ENCODE data around the gene ERVK3-1.
"Not testable (repeated sequence)": the region's sequence is repeated elsewhere in the genome, so short reads cannot be mapped to it uniquely, and the experiment has no call there.

ERVK3-1 gene

DNA sequence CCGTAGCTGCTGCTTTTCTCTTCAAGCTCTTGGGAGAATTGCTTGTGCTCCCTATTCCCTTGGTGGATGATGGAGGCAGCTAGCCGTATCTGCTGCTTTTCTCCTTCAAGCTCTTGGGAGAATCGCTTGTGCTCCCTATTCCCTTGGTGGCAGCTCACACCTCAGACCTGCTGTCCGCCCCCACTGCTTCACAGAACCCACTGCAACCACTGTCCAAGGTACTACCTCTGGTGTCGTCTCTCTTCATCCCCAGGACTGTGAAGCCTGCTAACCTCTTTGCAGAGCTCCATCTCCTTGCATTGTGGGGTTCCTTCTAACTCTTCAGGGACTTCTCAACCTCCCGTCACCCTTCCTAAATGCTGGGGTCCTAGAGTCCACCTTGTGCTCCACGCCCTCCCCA, 4.6 kb upstream of the ERVK3-1 start:
- FAIRE-seq = no peak

DNA sequence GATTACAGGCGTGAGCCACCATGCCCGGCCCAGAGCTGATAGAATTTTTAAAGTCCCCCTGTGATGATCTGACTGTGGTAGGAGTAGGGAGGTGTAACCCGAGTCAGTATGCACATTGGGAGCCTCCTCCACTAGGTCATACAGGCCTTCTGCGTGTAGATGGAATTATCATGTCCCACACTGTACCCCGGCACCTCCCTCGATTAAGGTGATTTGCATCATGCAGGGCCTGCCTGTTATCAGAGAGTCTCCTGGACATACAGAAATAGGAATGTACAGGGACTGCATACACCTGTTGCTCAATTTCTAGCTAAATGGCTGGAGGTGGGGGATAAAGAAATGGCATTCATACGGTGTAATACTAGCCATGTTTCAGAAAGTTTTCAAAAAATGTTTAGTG, 922 bp upstream of the ERVK3-1 start:
- FAIRE-seq (no peak), DNase-seq (ENCODE audit: extremely low spot score, insufficient read length, low read depth) (no peak)

More for the DNA sequence above, 4.6 kb upstream of the ERVK3-1 start:
- no peak for DNase-seq (ENCODE audit: extremely low spot score, insufficient read length, low read depth)

DNA sequence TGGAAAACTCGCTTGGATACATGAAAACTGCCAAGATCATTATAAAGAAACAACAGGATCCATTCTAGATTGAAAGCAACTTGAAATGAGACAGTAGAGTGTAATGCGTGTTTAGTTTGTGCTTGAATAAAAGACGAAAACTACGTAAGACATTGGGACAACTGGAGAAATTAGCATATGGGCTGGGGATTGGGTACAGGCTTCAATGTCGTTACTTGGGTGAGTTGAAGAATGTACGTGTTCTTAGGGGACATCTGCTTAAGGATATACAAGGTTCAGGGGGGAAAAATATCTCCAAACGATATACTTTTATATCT, 471 bp upstream of the ERVK3-1 start:
- FAIRE-seq = peak; percentile 26
- DNase-seq (ENCODE audit: extremely low spot score, insufficient read length, low read depth) = no peak

DNA sequence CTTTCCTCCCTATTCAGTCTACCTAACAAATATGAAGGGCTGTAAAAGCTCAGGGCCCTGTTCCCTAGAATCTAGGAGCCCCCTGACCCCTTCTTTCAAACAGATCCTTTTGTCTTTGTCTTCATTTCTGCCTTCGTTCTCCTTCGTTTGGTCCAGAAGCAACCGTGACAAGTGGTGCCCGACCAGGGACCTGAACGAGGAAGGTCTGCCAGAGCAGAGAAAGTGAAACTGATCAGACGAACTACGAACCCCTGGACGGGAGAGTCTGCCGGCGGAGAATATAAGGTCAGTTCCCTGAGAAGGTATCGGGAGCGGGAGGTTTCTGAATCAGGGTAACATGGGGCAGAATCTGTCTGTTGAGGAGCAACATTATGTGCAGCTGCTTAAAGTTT, 751 bp downstream of the ERVK3-1 start:
- FAIRE-seq (peak; percentile 69), DNase-seq (ENCODE audit: extremely low spot score, insufficient read length, low read depth) (no peak)

DNA sequence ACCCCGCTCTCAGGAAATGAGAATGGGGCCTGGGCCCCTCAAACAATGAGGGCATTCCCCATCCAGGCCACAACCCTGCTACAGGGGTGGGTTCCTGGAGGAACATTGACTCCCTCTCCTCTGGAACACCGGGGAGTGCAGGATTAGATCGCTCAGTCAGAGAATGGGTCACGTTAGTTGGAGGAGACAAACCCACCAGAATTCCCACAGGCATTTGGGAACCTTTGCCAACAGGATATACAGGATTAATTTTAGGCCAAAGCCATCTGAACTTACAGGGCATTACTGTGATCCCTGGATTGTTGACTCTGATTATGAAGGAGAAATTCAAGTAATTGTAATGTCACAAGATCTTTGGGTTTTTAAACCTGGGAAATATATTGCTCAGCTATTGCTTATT, 2.6 kb downstream of the ERVK3-1 start:
- DNase-seq (ENCODE audit: extremely low spot score, insufficient read length, low read depth) = no peak
- FAIRE-seq = no peak

DNA sequence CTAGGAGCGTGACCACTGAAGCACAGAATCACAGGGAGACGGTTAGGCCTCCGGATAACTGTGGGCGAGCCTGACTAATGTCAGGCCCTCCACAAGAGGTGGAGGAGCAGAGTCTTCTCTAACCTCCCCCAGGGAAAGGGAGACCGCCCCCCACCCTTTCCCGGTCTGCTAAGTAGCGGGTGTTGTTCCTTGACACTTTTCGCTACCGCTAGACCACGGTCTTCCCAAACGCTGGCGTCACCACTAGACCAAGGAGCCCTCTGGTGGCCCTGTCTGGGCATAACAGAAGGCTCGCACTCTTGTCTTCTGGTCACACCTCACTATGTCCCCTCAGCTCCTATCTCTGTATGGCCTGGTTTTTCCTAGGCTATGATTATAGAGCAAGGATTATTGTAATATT, 5.5 kb downstream of the ERVK3-1 start:
- DNase-seq (ENCODE audit: extremely low spot score, insufficient read length, low read depth); FAIRE-seq: not testable (repeated sequence)

DNA sequence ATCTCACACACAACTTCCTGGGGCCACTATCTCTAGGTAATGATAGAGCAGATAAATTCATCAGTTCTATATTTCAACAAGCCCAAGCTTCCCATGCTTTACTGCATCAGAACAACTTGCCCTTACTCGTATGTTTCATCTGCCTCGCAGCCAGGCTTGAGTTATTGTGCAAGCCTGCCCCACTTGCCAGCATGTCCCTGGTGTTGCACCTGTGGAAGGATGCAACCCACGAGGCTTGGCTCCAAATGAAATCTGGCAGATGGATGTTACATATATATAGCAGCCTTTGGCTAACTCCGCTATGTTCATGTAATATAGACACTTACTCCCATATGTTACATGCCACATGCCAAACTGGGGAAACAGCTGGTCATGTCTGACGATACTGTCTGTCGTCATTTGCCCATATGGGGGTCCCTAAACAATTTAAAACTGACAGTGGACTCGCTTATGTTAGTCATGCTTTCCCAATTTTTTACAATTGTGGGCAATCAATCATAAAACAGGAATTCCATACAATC, 6.2 kb downstream of the ERVK3-1 start:
- DNase-seq (ENCODE audit: extremely low spot score, insufficient read length, low read depth) (no peak), FAIRE-seq (no peak)

DNA sequence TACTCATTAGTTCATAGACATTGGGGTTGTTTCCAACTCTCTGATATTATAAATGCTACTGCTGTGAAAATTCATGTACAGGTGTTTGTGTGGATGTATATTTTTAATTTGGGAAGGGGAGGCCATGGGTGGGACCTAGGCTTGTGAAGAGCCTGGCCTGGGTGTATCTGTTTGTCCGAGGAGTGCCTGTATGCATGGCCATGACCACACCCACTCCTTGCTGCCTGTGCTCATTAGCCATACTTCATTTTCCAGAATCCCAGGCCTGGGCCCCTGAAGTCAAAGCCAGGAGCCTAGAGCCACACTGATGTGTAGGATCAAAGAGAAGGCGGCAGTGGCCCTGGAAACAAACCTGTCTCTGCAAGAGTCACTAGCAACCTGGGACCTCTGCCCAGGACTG, 10.4 kb downstream of the ERVK3-1 start:
- DNase-seq (ENCODE audit: extremely low spot score, insufficient read length, low read depth) (no peak), FAIRE-seq (no peak)

DNA sequence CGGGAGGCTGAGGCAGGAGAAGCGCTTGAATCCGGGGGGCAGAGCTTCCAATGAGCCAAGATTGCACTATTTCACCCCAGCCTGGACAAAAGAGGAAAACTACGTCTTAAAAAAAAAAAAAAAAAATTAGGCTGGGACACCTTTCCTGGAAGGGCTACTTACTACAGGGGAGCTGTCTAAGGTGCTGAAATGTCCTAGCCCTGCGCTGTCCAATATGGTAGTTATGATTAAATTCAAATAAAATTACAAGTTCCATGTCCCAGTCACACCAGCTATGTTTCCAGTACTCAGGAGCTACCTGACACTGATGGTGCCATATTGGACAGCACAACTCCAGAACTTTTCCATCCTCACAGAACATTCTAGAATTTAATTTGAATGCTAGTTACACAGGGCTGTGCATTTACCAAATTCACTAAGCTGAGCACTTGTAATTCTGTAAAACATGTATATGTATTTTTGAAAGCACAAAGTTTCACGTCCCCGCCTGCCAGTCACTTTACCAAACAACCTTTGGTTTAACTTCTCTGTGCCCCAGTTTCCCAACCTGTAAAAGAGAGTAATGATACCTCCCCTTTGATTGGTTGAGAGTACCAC, 12.4 kb downstream of the ERVK3-1 start:
- DNase-seq (ENCODE audit: extremely low spot score, insufficient read length, low read depth) (no peak), FAIRE-seq (no peak)

DNA sequence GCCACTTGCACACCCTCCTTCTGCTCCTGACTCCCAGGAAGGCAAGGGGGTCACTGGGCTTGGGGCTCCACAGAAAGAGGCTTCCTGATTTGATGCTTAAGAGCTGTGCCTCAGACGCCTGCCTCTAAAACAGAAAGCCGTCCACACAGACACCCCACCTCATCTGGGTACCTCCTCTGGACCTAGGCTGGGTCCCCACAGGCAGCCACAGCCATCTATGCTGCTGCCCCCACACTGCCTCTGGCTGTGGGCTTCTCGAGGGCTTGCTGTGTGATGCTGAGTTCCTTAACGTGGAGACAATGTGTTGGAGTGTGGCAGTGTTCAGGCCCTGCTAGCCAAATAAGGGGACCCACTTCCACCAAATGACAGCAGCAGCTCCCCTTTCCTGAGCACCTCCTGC, 13.1 kb downstream of the ERVK3-1 start:
- no peak for FAIRE-seq
- DNase-seq (ENCODE audit: extremely low spot score, insufficient read length, low read depth) = no peak

DNA sequence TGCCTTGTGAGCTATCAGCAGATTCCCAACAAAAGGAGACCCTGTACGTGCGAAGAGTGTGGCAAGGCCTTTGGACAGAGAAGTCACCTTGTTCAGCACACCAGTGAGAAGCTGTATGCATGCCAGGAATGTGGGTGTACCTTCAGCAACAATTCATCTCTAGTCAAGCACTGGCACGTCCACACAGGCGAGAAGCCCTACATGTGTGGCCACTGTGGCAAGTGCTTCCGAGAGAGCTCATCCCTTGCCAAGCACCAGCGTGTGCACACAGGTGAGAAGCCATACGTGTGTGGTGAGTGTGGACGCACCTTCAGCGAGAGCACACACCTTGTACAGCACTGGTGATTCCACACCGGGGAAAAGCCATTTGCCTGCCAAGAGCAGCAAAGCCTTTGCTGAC, 14.1 kb downstream of the ERVK3-1 start:
- DNase-seq (ENCODE audit: extremely low spot score, insufficient read length, low read depth) (no peak), FAIRE-seq (no peak)

DNA sequence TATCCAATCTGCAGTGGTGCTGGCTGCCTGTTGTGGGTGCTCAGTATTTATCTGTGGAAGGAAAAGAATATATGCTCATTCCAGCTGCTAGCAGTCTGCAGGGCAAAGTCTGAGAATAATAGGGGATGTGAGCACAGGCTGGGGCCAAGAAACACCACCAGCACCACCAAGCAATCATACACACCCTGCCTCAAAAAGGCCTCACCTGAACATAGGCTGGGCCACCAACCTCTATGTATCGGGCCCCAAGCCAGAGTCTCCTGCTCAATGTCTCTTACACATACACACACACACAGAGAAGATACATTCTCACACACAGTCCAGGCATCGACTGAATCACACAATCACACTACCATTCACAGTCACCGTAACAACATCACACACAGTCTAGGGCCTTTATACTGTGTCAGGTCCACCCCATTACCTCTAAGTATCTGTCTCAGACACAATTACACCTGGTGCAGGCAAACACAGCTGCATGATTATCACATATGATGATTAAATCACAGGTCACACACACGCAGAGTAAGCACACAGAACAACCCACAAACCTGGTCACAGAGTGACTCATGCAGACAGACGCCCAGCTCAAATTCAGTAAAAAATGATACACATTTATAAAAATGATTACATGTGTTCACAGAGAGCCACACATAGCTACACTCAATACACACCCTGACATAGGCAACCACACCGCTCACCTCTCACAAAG, 20.3 kb downstream of the ERVK3-1 start:
- DNase-seq (ENCODE audit: extremely low spot score, insufficient read length, low read depth) (no peak), FAIRE-seq (no peak)

DNA sequence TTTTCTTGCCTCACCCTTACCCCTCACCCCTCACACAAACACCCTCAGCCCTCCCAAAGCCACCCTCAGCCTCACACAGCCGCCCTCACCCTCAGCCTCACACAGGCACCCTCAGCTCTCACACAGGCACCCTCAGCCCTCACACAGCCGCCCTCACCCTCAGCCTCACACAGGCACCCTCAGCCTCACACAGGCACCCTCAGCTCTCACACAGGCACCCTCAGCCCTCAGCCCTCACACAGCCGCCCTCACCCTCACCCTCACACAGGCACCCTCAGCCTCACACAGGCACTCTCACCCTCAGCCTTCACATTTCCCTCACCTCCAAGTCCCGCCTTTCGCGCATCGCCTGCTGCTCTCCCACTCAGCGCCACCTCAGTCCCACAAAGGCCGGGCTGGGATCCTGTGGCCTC, 21.3 kb downstream of the ERVK3-1 start:
- DNase-seq (ENCODE audit: extremely low spot score, insufficient read length, low read depth) = no peak
- FAIRE-seq = no peak

DNA sequence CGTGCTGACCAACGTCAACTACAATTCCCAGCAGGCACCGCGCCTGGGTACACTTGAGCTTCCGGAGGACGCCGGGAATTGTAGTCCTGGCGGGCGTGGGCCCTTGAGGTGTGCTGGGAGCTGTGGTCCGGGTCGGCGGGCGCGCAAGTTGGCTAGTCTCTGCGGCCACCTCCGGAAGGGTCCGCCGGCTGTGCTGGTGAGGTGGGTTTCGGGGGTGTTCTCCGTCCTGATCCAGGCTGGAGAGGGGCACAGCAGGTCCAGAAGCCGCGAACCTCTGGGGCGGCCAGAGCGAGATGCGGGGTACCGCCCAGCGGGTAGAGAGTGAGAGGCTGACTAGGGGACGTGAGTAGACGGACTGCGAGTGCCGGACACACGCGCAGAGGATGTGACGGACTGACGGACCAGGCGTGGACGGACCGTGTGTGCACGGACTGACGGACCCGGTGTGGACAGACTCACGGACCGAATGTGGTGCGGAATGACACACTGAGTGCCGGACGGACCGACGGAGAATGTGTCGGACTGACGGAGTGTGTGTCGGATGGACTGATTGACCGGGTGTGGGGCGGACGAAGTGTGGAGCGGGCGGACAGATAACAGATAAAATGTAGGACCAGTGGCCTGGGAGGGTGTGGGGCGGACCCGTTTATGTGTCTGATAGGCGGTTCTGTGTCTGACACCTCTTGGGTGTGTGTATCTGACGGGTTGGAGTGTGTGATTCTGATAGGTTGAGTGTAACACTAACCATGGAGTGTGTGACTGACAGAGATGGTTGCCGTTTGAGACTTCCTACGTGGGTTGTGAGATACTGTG, 21.9 kb downstream of the ERVK3-1 start, which contains the start of gene ZSCAN22:
ZSCAN22 (plus strand) TSS at position 81 of the 813 bp plus-strand sequence. CDS start 7,809 bp downstream, outside the sequence.
- peak; percentile 81 for FAIRE-seq

DNA sequence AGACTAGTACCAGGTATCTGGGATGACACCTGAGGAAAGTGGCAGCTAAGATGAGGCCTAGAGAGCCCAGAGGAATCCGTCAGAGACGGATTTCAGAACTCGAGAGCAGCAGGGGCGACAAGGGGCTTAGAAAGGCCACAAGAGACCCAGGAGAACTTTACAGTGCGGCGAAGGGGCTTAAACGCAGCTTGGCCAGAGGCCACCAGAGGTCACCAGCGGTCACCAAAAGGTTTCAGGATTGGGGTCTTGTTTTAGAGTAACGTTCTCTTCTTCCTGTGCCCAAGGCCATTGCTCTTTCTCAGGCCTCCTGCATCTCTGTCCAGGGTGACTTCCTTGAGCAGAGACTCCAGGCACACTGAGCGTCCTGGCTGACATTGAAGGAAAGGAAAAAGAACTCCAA, 23.8 kb downstream of the ERVK3-1 start:
- no peak for FAIRE-seq
- DNase-seq (ENCODE audit: extremely low spot score, insufficient read length, low read depth) = no peak

More for the DNA sequence above, 21.9 kb downstream of the ERVK3-1 start, which contains the start of gene ZSCAN22:
- DNase-seq (ENCODE audit: extremely low spot score, insufficient read length, low read depth) = peak; percentile 92

DNA sequence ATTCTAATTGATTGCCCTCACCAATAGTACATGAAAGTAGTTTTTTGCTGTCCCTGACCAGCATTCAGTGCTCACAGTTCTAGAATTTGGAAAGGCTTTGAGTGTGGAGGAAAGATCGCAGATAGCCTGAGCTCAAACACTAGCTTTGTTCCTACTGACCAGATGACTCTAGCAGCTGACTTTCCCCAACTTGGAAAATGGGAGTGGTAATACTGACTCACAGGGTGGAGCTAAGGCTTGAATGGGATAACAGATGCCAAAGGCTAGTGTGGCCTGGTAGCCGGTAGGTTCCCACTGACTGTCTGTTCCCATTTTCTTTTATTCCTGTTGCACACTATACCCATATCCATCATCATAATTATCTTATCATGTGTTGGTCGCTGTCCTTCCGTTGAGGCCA, 25.3 kb downstream of the ERVK3-1 start:
- FAIRE-seq = no peak
- DNase-seq (ENCODE audit: extremely low spot score, insufficient read length, low read depth) = no peak

DNA sequence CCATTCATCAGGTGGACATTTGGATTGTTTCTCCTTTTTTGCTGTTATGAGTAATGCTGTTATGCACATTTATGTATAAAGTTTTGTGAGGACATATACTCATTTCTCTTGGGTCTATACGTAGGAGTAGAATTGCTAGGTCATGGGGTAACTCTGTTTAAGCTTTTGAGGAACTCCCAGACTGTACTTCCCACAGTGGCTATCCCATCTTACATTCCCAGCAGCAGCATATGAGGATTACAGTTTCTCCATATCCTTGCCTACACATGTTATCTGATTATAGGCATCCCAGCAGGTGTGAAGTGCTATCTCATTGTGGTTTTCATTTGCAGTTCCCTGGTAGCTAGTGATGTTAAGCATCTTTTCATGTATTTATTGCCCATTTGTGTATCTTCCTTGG, 27.5 kb downstream of the ERVK3-1 start:
- FAIRE-seq = no peak
- DNase-seq (ENCODE audit: extremely low spot score, insufficient read length, low read depth) = no peak

DNA sequence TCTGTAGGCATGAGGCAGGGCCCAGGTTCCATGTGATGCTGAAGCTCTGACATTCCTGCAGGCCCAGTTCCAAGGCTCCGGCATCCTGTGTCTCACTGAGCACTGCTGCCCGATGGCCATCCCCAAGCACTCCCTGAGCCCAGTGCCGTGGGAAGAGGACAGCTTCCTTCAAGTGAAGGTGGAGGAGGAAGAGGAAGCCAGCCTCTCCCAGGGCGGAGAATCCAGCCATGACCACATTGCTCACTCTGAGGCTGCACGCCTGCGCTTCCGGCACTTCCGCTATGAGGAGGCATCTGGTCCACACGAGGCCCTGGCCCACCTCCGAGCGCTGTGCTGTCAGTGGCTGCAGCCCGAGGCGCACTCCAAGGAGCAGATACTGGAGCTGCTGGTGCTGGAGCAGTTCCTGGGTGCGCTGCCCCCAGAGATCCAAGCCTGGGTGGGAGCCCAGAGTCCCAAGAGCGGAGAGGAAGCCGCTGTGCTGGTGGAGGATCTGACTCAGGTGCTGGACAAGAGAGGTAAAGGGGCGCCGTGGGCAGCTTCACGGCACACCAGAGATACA, 29.6 kb downstream of the ERVK3-1 start:
- FAIRE-seq = no peak

DNA sequence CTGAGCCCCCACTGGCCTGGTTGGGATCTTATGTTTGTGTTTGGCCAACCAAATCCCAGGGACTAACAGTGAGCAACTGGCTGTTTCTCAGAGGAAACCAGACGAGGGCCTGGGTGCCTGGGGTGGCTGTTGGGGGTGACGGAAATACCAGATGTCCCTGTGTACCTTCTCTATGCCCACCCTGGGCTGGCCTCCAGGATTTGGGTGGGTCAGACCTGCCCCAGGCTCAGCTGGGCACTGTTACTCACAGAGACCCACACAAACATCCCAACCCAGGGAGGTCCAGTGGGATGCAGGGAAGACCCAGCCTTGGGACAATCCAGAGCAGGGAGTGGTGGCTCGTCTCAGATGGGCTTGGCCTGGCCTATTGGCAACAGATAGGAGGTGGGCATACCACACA, 30.5 kb downstream of the ERVK3-1 start:
- no peak for DNase-seq (ENCODE audit: extremely low spot score, insufficient read length, low read depth)
- FAIRE-seq = no peak

More for the DNA sequence above, 29.6 kb downstream of the ERVK3-1 start:
- DNase-seq (ENCODE audit: extremely low spot score, insufficient read length, low read depth) = no peak

DNA sequence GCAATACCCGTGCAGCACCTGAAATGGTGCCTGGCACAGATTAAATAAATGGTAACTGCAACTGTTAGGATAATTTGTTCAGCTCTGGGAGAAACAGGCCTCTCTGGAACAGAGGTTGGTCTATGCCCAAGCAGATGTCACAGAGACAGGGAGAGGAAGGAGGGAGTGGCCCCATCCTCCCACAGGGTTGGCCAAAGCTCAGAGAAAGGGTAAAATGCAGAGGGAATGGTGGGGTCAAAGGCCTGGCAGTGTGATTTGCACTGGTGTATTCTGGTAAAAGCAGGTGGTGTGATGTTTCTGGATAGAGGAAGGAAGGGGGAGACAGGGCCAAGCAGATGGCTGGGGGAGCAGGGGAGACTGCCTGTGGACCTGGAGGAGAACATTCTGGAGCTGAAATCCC, 31.0 kb downstream of the ERVK3-1 start:
- FAIRE-seq (no peak), DNase-seq (ENCODE audit: extremely low spot score, insufficient read length, low read depth) (no peak)

DNA sequence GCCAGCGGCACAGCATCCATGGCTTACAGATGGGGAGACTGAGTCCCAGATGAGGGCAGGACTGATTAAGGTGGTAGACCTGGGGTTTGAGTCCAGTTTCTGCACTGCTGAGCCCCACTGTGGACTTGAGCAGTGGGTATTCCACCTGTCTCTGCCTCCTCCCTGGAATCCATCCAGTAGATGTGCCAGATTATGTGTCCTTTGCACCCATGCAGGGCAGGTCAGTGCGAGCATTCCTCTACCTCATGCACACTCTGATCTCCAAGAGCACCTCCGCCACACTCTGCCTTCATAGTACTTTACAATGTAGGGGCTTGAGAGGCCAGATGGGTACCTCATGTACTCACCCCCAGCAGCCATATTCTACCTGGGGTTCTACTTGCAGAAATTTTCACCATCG, 31.6 kb downstream of the ERVK3-1 start:
- FAIRE-seq (no peak), DNase-seq (ENCODE audit: extremely low spot score, insufficient read length, low read depth) (no peak)

All from GM18507 (cell line).